Mucosa of rectum (tissue), 2 donors: ENCODE measurements around the gene EIF4E1B.

Experiments used
- H3K27ac ChIP-seq, 2 donors: one replicate each; pipeline ENCODE4 v1.7.0; 2013; ENCODE audit warnings: inconsistent platforms in 2 of 2, low read depth in 2 of 2, low read length in 2 of 2
- H3K27me3 ChIP-seq, 2 donors: one replicate each; pipeline ENCODE4 v1.7.0; 2013; ENCODE audit warnings: low read length in 2 of 2; ENCODE audit not compliant: control insufficient read depth in 2 of 2, insufficient read depth in 2 of 2
- H3K36me3 ChIP-seq, 2 donors: one replicate each; pipeline ENCODE4 v1.7.0; 2013; ENCODE audit warnings: low read length in 2 of 2; ENCODE audit not compliant: control insufficient read depth in 2 of 2, insufficient read depth in 2 of 2
- H3K4me1 ChIP-seq, 2 donors: one replicate each; pipeline ENCODE4 v1.7.0; 2013; ENCODE audit warnings: low read length in 2 of 2, mild to moderate bottlenecking in 1 of 2; ENCODE audit not compliant: control insufficient read depth in 2 of 2, insufficient read depth in 2 of 2
- H3K4me3 ChIP-seq, 2 donors: one replicate each; pipeline ENCODE4 v1.7.0; 2013; ENCODE audit warnings: low read length in 2 of 2
- H3K9ac ChIP-seq, 2 donors: one replicate each; pipeline ENCODE4 v1.7.0; 2013; ENCODE audit warnings: low read length in 2 of 2, low read depth in 1 of 2, mild to moderate bottlenecking in 1 of 2
- H3K9me3 ChIP-seq, 2 donors: one replicate each; pipeline ENCODE4 v1.7.0; 2013; ENCODE audit warnings: low read length in 2 of 2; ENCODE audit not compliant: control insufficient read depth in 2 of 2
- donor health status: healthy.
- donor health status: Normal muscosa, but diverticular disease.

Gene EIF4E1B

DNA sequence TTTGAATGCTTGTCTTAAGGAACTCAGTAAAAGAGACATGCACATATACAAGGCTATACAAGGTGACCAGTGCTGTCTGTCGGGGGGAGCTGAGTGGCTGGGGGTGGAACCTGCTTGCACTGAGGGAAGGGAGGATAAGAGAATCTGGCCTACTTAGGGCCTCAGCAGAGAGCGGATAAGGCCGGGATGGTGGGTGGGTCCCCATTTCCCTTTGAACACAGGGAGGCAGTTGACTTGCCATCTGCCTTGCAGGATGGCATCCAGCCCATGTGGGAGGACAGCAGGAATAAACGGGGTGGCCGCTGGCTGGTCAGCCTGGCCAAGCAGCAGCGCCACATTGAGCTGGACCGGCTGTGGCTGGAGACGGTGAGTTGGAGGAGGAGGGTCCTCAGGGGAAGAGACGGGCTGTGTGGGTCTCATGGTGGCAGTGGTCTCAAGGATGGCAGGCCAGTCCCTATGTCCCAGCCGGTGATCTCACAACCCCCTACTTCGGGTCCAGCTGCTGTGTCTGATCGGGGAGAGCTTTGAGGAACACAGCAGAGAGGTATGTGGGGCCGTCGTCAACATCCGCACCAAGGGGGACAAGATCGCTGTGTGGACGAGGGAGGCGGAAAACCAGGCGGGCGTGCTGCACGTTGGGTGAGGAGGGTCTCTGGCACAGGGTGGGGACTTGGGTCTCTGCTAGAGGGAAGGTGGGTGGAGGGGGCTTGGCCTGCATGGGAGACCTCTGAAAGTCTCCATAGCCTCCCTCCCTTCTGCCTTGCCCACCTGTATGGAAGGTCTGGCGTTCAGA, 14.6 kb downstream of the EIF4E1B start:
- Histone ChIP-seq H3K9ac (no peak overlapping the region), H3K27me3 (peaks cover 0 to 3% of the 10 kb centered on the region in 2 donors), H3K4me3 (no peak overlapping the region)

DNA sequence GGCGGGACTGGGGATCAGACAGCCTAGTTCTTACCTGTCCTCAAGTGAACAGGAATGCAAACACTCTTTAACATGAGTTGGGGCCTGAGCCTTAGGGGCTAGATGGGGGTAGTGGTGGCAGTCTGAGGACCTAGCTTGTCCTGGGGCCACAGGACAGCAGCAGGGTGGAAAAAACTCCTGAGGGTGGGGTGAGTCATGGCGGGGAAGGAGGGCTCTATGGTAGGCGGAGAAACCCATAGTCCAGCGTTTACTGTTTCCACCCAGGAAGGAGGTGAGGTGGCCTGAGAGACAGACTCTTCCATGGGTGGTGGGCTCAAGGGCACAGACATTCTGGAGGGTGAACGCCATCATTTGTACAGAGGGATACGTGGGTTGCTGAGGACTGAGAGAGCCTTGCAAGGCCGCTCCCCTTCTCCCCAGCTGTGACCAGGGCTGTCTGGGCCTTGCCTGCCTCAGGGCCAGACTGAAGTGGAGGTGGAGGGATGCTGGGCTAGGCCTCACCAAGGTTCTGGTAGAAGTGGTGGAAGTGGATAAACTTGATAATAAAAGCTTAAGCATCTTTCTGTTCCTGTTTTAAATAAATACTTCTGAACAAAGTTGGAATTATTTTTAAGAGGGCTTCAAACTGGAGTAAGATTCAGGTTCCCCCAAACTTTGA, 15.7 kb downstream of the EIF4E1B start:
- Histone ChIP-seq H3K9me3 (no peaks in the 10 kb centered on the region), H3K36me3 (no peaks in the 10 kb centered on the region), H3K27me3 (peaks cover 0 to 3% of the 10 kb centered on the region in 2 donors), H3K4me1 (peaks cover 10 to 16% of the 10 kb centered on the region in 2 donors), H3K27ac (peak overlapping the region in 1 of 2 donors; percentile 68), H3K9ac (peak overlapping the region in 1 of 2 donors; percentile 77), H3K4me3 (peak overlapping the region in 1 of 2 donors; percentile 85)

More for the DNA sequence above, 14.6 kb downstream of the EIF4E1B start:
- H3K27ac ChIP-seq: no peak overlapping the region
- H3K4me1 ChIP-seq: peaks cover 10 to 16% of the 10 kb centered on the region in 2 donors
- no peaks in the 10 kb centered on the region for H3K9me3 ChIP-seq
- H3K36me3 ChIP-seq: no peaks in the 10 kb centered on the region

DNA sequence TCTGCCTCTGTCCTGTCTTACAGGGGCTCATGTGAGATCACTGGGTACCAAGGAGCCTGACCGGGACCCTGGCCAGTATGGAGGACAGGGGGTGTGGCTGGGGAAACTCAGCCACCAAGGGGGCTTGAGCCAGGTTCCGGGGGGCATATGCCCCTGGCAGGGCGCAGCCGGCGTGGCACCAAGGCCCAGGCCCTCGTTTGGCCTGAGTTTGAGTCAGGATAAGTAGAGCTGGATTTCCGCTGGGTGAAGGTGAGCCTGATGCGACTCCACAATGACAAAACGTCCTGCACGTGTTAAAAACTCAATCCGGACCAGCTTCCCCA, 16.2 kb downstream of the EIF4E1B start:
- no peaks in the 10 kb centered on the region for H3K36me3 ChIP-seq
- peak overlapping the region in 1 of 2 donors; percentile 68 for H3K27ac ChIP-seq
- peaks cover 10 to 16% of the 10 kb centered on the region in 2 donors for H3K4me1 ChIP-seq
- peak overlapping the region in 1 of 2 donors; percentile 77 for H3K9ac ChIP-seq
- H3K4me3 ChIP-seq: peak overlapping the region; percentile 56 to 85
- no peaks in the 10 kb centered on the region for H3K9me3 ChIP-seq
- peaks cover 0 to 3% of the 10 kb centered on the region in 2 donors for H3K27me3 ChIP-seq

DNA sequence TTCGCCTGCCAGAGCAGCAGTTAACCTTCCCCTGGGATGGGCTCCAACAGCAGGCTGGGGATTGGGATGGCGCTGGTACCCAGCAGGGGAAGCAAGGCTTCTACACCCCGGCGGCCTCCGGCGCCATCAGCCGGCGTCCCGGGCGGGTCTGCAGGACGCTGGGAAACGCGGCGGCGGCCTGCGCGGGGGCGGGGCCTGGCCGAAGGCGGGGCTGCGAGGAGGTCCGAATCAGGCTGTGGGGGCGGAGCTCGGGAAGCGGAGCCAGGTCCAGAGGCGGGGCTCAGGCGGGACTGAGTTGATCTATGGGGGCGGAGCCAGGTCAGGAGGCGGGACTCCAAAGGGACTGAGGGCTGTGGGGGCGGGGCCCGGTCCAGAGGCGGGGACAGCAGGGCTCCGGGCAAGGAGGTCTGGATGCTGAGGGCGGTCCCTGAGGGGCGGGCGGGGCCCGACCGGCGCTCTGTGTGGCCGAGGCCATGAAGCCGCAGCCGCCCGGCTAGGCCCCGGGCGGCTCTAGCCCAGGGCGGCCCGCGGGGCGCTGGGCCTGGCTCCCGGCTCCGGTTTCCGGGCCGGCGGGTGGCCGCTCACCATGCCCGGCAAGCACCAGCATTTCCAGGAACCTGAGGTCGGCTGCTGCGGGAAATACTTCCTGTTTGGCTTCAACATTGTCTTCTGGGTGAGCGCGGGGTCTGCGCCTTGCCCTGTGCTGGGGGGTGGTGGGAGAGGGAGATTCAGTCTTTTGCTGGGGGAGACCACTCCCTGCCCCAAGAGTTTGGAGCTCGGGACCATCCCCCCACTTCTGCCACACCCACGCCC, 16.8 kb downstream of the EIF4E1B start, which contains the start of gene TSPAN17:
Gene TSPAN17 (plus strand): TSS at position 455 of the 813 bp plus-strand sequence. CDS start 132 bp downstream, at position 587.
- no peaks in the 10 kb centered on the region for H3K9me3 ChIP-seq
- peaks cover 0 to 3% of the 10 kb centered on the region in 2 donors for H3K27me3 ChIP-seq
- peak within 1 kb of the TSS; percentile 83 to 85 for H3K4me3 ChIP-seq
- no peaks in the 10 kb centered on the region for H3K36me3 ChIP-seq
- peak within 1 kb of the TSS; percentile 77 to 82 for H3K9ac ChIP-seq
- H3K27ac ChIP-seq: peak within 1 kb of the TSS; percentile 45 to 68
- peaks cover 10 to 16% of the 10 kb centered on the region in 2 donors for H3K4me1 ChIP-seq

DNA sequence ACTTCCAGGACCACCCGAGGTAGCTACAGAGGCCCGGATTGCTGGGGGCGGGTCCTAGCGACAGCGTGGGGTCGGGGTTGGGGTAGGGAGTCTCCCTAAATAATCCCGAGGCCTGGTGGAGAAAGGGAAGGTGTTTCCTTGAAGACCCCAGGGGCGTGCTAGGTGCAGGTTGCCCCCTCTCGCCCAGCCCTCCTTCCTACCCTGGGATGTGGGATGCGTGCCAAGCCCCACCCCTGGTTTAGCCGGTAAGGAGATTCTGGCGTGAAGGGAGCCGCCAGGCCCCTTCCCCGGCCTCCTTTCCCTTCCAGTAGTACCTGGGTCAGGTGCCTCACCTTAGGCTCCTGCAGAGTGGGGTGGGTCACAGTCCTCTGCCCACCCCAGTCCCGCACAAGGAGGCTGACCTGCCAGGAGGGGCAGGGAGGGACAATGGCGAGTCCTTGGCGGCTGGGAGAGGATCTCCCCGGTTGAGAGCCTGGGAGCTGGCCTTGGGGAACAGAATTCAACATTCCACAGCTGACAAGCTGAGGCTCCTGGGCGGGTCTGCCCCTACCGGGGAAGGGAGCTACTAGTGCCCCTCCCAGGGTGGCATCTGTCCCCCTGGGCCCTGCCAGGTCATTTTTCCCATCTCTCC, 17.5 kb downstream of the EIF4E1B start:
- Histone ChIP-seq H3K27ac (peak overlapping the region; percentile 45 to 61), H3K36me3 (peaks cover 0 to 5% of the 10 kb centered on the region in 2 donors), H3K9me3 (no peaks in the 10 kb centered on the region), H3K27me3 (peaks cover 0 to 3% of the 10 kb centered on the region in 2 donors), H3K4me1 (peaks cover 10 to 16% of the 10 kb centered on the region in 2 donors), H3K4me3 (peak overlapping the region; percentile 83), H3K9ac (peak overlapping the region; percentile 72 to 82)

DNA sequence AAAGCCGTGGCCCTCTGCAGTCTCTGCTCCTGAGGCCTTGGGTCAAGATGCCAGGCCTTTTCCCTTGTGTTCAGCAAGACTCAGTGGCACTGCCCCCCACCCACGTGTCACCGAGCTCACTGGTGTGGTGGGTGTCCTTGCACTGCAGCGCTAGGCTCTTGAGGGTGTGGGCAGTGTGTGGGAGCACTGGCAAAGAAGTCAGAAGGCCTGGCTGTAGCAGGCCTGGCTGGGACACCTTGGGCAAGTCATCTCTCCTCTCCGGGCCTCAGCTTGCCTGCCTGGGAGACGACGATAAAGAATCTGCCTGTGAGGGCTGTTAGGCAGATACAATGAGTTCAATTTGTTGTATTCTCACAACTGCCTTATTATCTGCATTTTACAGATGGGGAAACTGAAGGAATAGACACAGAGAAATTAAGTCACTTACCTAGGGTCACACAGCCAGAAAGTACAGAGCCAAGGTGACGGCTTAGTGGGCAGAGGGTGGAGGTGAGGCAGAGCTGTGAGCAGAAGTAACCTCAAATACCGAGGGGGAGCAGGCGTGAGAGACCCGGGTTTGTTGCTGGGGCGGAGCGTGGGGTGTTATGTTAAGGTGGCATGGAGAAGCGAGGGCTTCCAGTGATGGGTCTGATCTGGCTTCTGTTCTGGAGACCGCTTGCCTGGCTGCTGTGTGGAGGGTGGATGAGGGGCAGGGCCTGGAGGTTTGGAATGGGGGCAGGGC, 18.2 kb downstream of the EIF4E1B start:
- no peak overlapping the region for H3K27ac ChIP-seq

GRCh38 chr5:176650354-176650884, 19.9 kb downstream of the EIF4E1B start:
- Histone ChIP-seq H3K9ac (no peak overlapping the region), H3K4me3 (no peak overlapping the region), H3K9me3 (no peaks in the 10 kb centered on the region), H3K36me3 (peaks cover 0 to 12% of the 10 kb centered on the region in 2 donors), H3K27ac (no peak overlapping the region), H3K27me3 (no peaks in the 10 kb centered on the region), H3K4me1 (peaks cover 10 to 16% of the 10 kb centered on the region in 2 donors)

More for the DNA sequence above, 18.2 kb downstream of the EIF4E1B start:
- Histone ChIP-seq H3K4me3 (peak overlapping the region; percentile 83), H3K9ac (peak overlapping the region; percentile 72 to 82), H3K27me3 (no peaks in the 10 kb centered on the region), H3K4me1 (peaks cover 10 to 16% of the 10 kb centered on the region in 2 donors), H3K9me3 (no peaks in the 10 kb centered on the region), H3K36me3 (peaks cover 0 to 9% of the 10 kb centered on the region in 2 donors)

DNA sequence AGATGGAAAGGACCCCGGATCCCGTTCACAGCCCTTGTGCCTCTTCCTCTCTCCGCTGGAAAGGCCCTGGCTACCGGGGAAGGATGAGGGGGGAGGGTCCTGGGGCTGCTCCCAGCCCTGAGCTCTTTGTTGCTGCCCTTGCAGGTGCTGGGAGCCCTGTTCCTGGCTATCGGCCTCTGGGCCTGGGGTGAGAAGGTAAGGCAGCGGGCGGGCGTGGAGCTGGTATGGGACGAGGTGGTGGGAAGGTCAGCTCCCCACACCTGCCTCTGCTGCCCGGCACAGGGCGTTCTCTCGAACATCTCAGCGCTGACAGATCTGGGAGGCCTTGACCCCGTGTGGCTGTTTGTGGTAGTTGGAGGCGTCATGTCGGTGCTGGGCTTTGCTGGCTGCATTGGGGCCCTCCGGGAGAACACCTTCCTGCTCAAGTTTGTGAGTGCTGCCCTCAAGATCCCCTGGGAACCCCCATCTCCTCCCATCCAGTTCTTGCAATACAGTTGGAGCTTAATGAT, 21.1 kb downstream of the EIF4E1B start:
- H3K9me3 ChIP-seq: no peaks in the 10 kb centered on the region
- no peaks in the 10 kb centered on the region for H3K27me3 ChIP-seq
- H3K36me3 ChIP-seq: peaks cover 0 to 12% of the 10 kb centered on the region in 2 donors
- H3K9ac ChIP-seq: no peak overlapping the region
- H3K4me3 ChIP-seq: no peak overlapping the region
- peaks cover 10 to 16% of the 10 kb centered on the region in 2 donors for H3K4me1 ChIP-seq
- no peak overlapping the region for H3K27ac ChIP-seq

DNA sequence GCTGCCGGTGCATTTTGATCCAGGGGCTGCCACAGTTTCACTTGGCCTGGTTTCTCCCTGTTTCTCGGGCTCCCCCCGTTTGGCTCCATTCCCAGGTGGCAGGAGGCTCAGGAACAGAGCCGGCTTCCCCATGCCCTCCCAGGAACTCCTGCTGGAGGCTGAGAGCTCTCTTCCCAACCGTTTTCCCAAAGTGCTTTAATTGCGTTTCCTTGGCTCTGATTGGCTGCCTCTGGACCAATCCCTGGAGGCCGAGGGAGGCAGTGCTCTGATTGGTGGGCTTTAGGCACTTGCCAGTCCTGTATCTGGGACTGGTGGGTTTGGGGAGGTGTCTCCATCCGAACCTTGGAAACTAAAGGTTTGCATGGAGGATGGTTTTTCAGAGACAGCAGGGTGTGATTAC, 21.7 kb downstream of the EIF4E1B start:
- Histone ChIP-seq H3K4me1 (peaks cover 10 to 12% of the 10 kb centered on the region in 2 donors), H3K36me3 (peaks cover 2 to 15% of the 10 kb centered on the region in 2 donors), H3K9ac (no peak overlapping the region), H3K4me3 (no peak overlapping the region), H3K9me3 (no peaks in the 10 kb centered on the region), H3K27me3 (no peaks in the 10 kb centered on the region), H3K27ac (no peak overlapping the region)
